B cell (primary cell): Measurements from ENCODE around the gene GNG2. TPM values are rescaled to one million over a fixed set of nuclear protein-coding genes. Genes with fewer than 3 reads are reported as not detected.

Experiments
- ATAC-seq: fragments of 200-7000 bp; cut with Tn5 transposase; one replicate; pipeline ENCODE4 v1.10.0; 2021; ENCODE audit warnings: low read depth, mild to moderate bottlenecking, moderate number of reproducible peaks, moderate library complexity
- CTCF ChIA-PET: fragments of 350-600 bp; sonication (Branson Sonifier 250); formaldehyde crosslinking; loops from one replicate; lab custom pipeline; 2021; ENCODE audit warnings: antibody characterized with exemption, inconsistent platforms; lab: Charles Lee
- POLR2A ChIA-PET: fragments of 350-600 bp; sonication (Branson Sonifier 250); formaldehyde crosslinking; loops from one replicate; lab custom pipeline; 2021; ENCODE audit warnings: antibody characterized with exemption; lab: Charles Lee
- DNase-seq: peaks from one replicate; pipeline ENCODE4 v3.0.0; 2013
- H2AFZ ChIP-seq: 2 replicates; pipeline ENCODE4 v1.6.1; 2012; ENCODE audit warnings: mild to moderate bottlenecking, low read depth, low read length; ENCODE audit not compliant: insufficient read depth, poor library complexity, severe bottlenecking
- H3K27ac ChIP-seq, 2 donors: 1 replicate in 1 of 2; 2 replicates in 1 of 2; pipeline ENCODE4 v1.5.1; 2012 to 2013; ENCODE audit warnings: low read length in 2 of 2, mild to moderate bottlenecking in 2 of 2, moderate library complexity in 1 of 2
- H3K27me3 ChIP-seq, 4 experiments: fragments of 200-600 bp in 1 of 4; sonication (generic) in 1 of 4; replicated peaks in 1 of 4; 1 replicate in 2 of 4; 2 replicates in 2 of 4; pipeline versions ENCODE4 v1.6.1 to v1.7.0; 2013 to 2016; ENCODE audit warnings: low read length in 3 of 4, mild to moderate bottlenecking in 2 of 4, mixed read lengths in 1 of 4, moderate library complexity in 1 of 4; ENCODE audit not compliant: insufficient read depth in 4 of 4, control insufficient read depth in 3 of 4; ENCODE audit errors: control extremely low read depth in 1 of 4
- H3K36me3 ChIP-seq, 2 experiments: replicated peaks in 1 of 2; 1 replicate in 1 of 2; 2 replicates in 1 of 2; pipeline versions ENCODE4 v1.6.1 to v1.7.1; 2013; ENCODE audit warnings: low read length in 1 of 2; ENCODE audit not compliant: insufficient read depth in 2 of 2, control insufficient read depth in 1 of 2; ENCODE audit errors: control extremely low read depth in 1 of 2, extremely low read depth in 1 of 2
- H3K4me1 ChIP-seq, 2 donors: fragments of 200-600 bp in 1 of 2; sonication (generic) in 1 of 2; 1 replicate in 1 of 2; 2 replicates in 1 of 2; pipeline versions ENCODE4 v1.5.1 to v1.6.1; 2013 to 2017; ENCODE audit warnings: low read length in 2 of 2; ENCODE audit not compliant: control insufficient read depth in 2 of 2, insufficient read depth in 2 of 2
- H3K4me2 ChIP-seq: replicated peaks from 2 replicates; pipeline ENCODE3; 2012; ENCODE audit warnings: mild to moderate bottlenecking, low read depth, low read length; ENCODE audit not compliant: poor library complexity, severe bottlenecking
- H3K4me3 ChIP-seq, 5 experiments: fragments of 200-600 bp in 1 of 5; sonication (generic) in 1 of 5; 1 replicate in 3 of 5; 2 replicates in 2 of 5; pipeline versions ENCODE4 v1.5.1 to v1.7.0; 2011 to 2016; ENCODE audit warnings: low read length in 4 of 5, mild to moderate bottlenecking in 4 of 5, low read depth in 2 of 5, control low read depth in 1 of 5, moderate library complexity in 1 of 5; ENCODE audit not compliant: insufficient read depth in 1 of 5; ENCODE audit errors: control extremely low read depth in 1 of 5, extremely low read depth in 1 of 5
- H3K79me2 ChIP-seq: fragments of 200-600 bp; sonication (generic); one replicate; pipeline ENCODE4 v1.6.0; 2016; ENCODE audit warnings: low read length; ENCODE audit not compliant: control insufficient read depth, insufficient read depth
- H3K9ac ChIP-seq: fragments of 200-600 bp; sonication (generic); 2 replicates; pipeline ENCODE4 v1.6.1; 2017; ENCODE audit warnings: mild to moderate bottlenecking, low read length, moderate library complexity
- H3K9me3 ChIP-seq, 3 donors: one replicate each; pipeline versions ENCODE4 v1.6.1 to v1.7.1; 2013; ENCODE audit warnings: low read length in 2 of 3; ENCODE audit not compliant: control insufficient read depth in 2 of 3, insufficient read depth in 1 of 3; ENCODE audit errors: control extremely low read depth in 1 of 3
- H4K20me1 ChIP-seq: 2 replicates; pipeline ENCODE4 v1.6.0; 2012; ENCODE audit warnings: mild to moderate bottlenecking, low read length; ENCODE audit not compliant: insufficient read depth, control insufficient read depth, poor library complexity, severe bottlenecking
- H3K27ac Mint-ChIP-seq: one replicate; pipeline ENCODE4 v1.8.0; 2021; ENCODE audit warnings: mixed read lengths
- H3K27me3 Mint-ChIP-seq: one replicate; pipeline ENCODE4 v1.8.0; 2021; ENCODE audit warnings: mixed read lengths
- H3K4me1 Mint-ChIP-seq: one replicate; pipeline ENCODE4 v1.8.0; 2021; ENCODE audit warnings: mixed read lengths
- H3K4me3 Mint-ChIP-seq: one replicate; pipeline ENCODE4 v1.8.0; 2021; ENCODE audit warnings: mixed read lengths
- H3K9me3 Mint-ChIP-seq: one replicate; pipeline ENCODE4 v1.8.0; 2022; ENCODE audit warnings: mixed read lengths; ENCODE audit not compliant: insufficient read depth
- CTCF ChIP-seq: fragments of 200-600 bp; IDR thresholded peaks from one replicate; pipeline ENCODE4 v1.8.0; 2022; ENCODE audit warnings: antibody characterized with exemption, mild to moderate bottlenecking
- EZH2 ChIP-seq: IDR thresholded peaks from 2 replicates; pipeline ENCODE4 v1.6.1; 2012; ENCODE audit warnings: borderline replicate concordance, low read depth, mild to moderate bottlenecking, moderate library complexity, low read length; ENCODE audit not compliant: insufficient read depth, poor library complexity, severe bottlenecking
- WGBS: methylation state at CpG from one replicate; pipeline ENCODE4 v1.1.5; 2013; ENCODE audit warnings: missing lambda C conversion rate; ENCODE audit not compliant: insufficient coverage; 5-methylcytosine and 5-hydroxymethylcytosine counted together
- intact Hi-C: fragments of 100-400 bp; cut with micrococcal nuclease; formaldehyde crosslinking; loops from one replicate; pipeline ENCODE4 v1.10.0; 2022
- polyA plus RNA-seq: library from polyadenylated mRNA; depleted of rRNA; stranded (reverse); fragments of >200 nt; gene quantifications from 2 replicates; pipeline ENCODE4 v1.2.3, GENCODE V29; 2012
- total RNA-seq, 2 donors: library from RNA; stranded (reverse); fragments of 120-200 nt in 1 of 2; gene quantifications; 1 replicate in 1 of 2; 2 replicates in 1 of 2; pipeline versions ENCODE4 v1.2.3 to v1.2.4, GENCODE V29; 2013 to 2022

GNG2 gene
- total and polyA plus RNA-seq, 2 donors (not counting 1 experiment from before 2014, with no cell fraction given), result 21.9 to 57.6 TPM

- CTCF ChIA-PET, result no interaction called here
- H3K27ac Mint-ChIP-seq, result no peak overlapping the region
Measured at GRCh38 chr14:51972566-51972965, 112.2 kb downstream of the GNG2 start.

DNA sequence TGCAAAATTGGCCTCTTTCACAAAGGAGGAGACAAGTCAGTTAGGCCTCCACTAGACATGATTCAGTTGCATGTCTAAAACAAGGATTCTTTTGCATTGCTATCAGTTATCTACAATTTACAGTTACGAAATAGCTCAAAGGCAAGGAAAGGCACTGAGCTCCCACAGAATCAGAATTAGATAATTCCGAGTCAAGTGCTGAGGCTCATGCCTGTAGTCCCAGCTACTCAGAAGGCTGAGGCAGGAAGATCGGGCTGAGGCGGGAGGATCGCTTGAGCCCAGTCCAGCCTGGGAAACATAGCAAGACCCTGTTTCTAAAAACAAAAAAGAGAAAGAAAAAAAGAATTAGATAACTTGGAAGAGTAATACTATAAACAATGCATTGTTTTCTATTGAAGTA lies 116.7 kb downstream of the GNG2 start:
- CTCF ChIA-PET, result interaction anchor here (1.0 to 6.4 kb wide), 10 partner anchors 8 to 693 kb away, joined by 3 to 79 read pairs (median 20); partner anchors contain the start of gene GNG2
- TF ChIP-seq EZH2, result no peak
- TF ChIP-seq CTCF, result no peak
- no peak overlapping the region for H3K27ac ChIP-seq
- no peak overlapping the region for H3K4me3 ChIP-seq
- intact Hi-C loops, result loop anchor here (5.0 kb wide), 1 partner anchor 95 kb away; no protein-coding TSS in a partner anchor
- Mint-ChIP-seq H3K27ac (no peak overlapping the region), H3K4me3 (no peak overlapping the region), H3K4me1 (peaks cover 5% of the 10 kb centered on the region), H3K27me3 (no peaks in the 10 kb centered on the region), H3K9me3 (no peaks in the 10 kb centered on the region)
- peaks cover 5 to 6% of the 10 kb centered on the region in 2 donors for H3K4me1 ChIP-seq
- DNase-seq (no peak), ATAC-seq (no peak)
- no peak overlapping the region for H2AFZ ChIP-seq
- no peaks in the 10 kb centered on the region for H3K27me3 ChIP-seq
- H4K20me1 ChIP-seq, result no peaks in the 10 kb centered on the region
- H3K9ac ChIP-seq, result no peak overlapping the region
- no peaks in the 10 kb centered on the region for H3K36me3 ChIP-seq
- POLR2A ChIA-PET, result no interaction called here
- WGBS, result 100% methylated on average over 2 of the region's 5 CpGs
- no peak overlapping the region for H3K4me2 ChIP-seq
- no peaks in the 10 kb centered on the region for H3K9me3 ChIP-seq
- no peaks in the 10 kb centered on the region for H3K79me2 ChIP-seq

More at GRCh38 chr14:51972566-51972965, 112.2 kb downstream of the GNG2 start:
- no peaks in the 10 kb centered on the region for H3K27me3 ChIP-seq
- H3K4me3 ChIP-seq, result no peak overlapping the region
- H3K4me1 ChIP-seq, result no peaks in the 10 kb centered on the region
- H3K9me3 ChIP-seq, result no peaks in the 10 kb centered on the region
- no peaks in the 10 kb centered on the region for H3K27me3 Mint-ChIP-seq
- TF ChIP-seq CTCF (no peak), EZH2 (no peak)
- H3K4me3 Mint-ChIP-seq, result no peak overlapping the region
- H3K36me3 ChIP-seq, result peaks cover 0 to 5% of the 10 kb centered on the region in 2 experiments
- H3K27ac ChIP-seq, result no peak overlapping the region
- H3K9me3 Mint-ChIP-seq, result no peaks in the 10 kb centered on the region
- POLR2A ChIA-PET, result no interaction called here
- no peak overlapping the region for H2AFZ ChIP-seq
- intact Hi-C loops, result no loop called here
- no peaks in the 10 kb centered on the region for H3K79me2 ChIP-seq
- no peak overlapping the region for H3K4me2 ChIP-seq
- ATAC-seq (no peak), DNase-seq (no peak)
- WGBS, result 100% methylated on average over 6 of the region's 7 CpGs
- no peak overlapping the region for H3K9ac ChIP-seq
- H4K20me1 ChIP-seq, result no peaks in the 10 kb centered on the region
- no peaks in the 10 kb centered on the region for H3K4me1 Mint-ChIP-seq
